HepG2 (cell line): ENCODE measurements around the gene NOP56. TPM values are rescaled to one million over a fixed set of nuclear protein-coding genes. Genes with fewer than 3 reads are reported as not detected.

Experiments used
- ATAC-seq: fragments of 200-7000 bp; cut with Tn5 transposase; 3 replicates; pipeline ENCODE4 v1.9.1; 2020; ENCODE audit warnings: mild to moderate bottlenecking, moderate library complexity
- BruUV-seq: library from RNA; stranded (reverse); fragments of 400-500 nt; replicated peaks from 2 replicates; lab custom pipeline; 2021; lab: Mats Ljungman, UMichigan
- CTCF ChIA-PET: fragments of 300-600 bp; formaldehyde crosslinking; extraction: SDS; loops from one replicate; lab custom pipeline; 2021; ENCODE audit warnings: low total read pairs, inconsistent platforms, low intra/inter-chr PET ratio; lab: Yijun Ruan, JAX
- POLR2A ChIA-PET: fragments of 350-600 bp; sonication (Branson Sonifier 250); formaldehyde crosslinking; loops from one replicate; lab custom pipeline; 2020; ENCODE audit warnings: antibody characterized with exemption, inconsistent platforms; lab: Yijun Ruan, JAX
- DNase-seq: peaks from one replicate; pipeline ENCODE4 v3.0.0-alpha.2; 2015; ENCODE audit warnings: low spot score
- FAIRE-seq: peaks from 3 replicates; lab custom pipeline; 2011; peaks lifted over from hg19 to GRCh38; lab: Jason Lieb, UNC
- H2AFZ ChIP-seq: one replicate; pipeline ENCODE4 v1.6.1; 2011; ENCODE audit warnings: low read length, inconsistent platforms
- H3K27ac ChIP-seq: fragments of 300-600 bp; 3 replicates; pipeline ENCODE4 v1.8.0; 2011; ENCODE audit warnings: mixed run types, mild to moderate bottlenecking, mixed read lengths, low read length, inconsistent platforms; ENCODE audit not compliant: insufficient read depth; ENCODE audit errors: extremely low read length
- H3K27me3 ChIP-seq, 2 experiments: fragments of 200-600 bp in 1 of 2; 2 replicates in 1 of 2; 3 replicates in 1 of 2; pipeline versions ENCODE4 v1.6.0 to v1.8.0; 2011; ENCODE audit warnings: low read length in 2 of 2, mild to moderate bottlenecking in 2 of 2, moderate library complexity in 2 of 2, inconsistent platforms in 1 of 2; ENCODE audit not compliant: insufficient read depth in 2 of 2, control insufficient read depth in 1 of 2
- H3K36me3 ChIP-seq, 2 experiments: fragments of 200-600 bp in 1 of 2; replicated peaks in 1 of 2; 2 replicates in 1 of 2; 3 replicates in 1 of 2; pipeline versions ENCODE4 v1.5.1 to v1.8.0; 2011; ENCODE audit warnings: low read length in 2 of 2, inconsistent platforms in 1 of 2; ENCODE audit not compliant: insufficient read depth in 2 of 2, control insufficient read depth in 1 of 2
- H3K4me1 ChIP-seq: 2 replicates; pipeline ENCODE4 v1.5.1; 2012; ENCODE audit warnings: low read length, inconsistent platforms; ENCODE audit not compliant: insufficient read depth
- H3K4me2 ChIP-seq: 2 replicates; pipeline ENCODE4 v1.6.0; 2011; ENCODE audit warnings: low read depth, low read length, inconsistent platforms
- H3K4me3 ChIP-seq, 3 experiments: fragments of 200-600 bp in 1 of 3; sonication (generic), shearing (Covaris generic) in 1 of 3; replicated peaks in 1 of 3; 2 replicates each; pipeline ENCODE4 v1.5.1; 2011 to 2016; ENCODE audit warnings: low read length in 3 of 3, inconsistent platforms in 2 of 3, low read depth in 2 of 3, mild to moderate bottlenecking in 2 of 3, control low read depth in 1 of 3, mixed read lengths in 1 of 3; ENCODE audit not compliant: insufficient read depth in 1 of 3
- H3K79me2 ChIP-seq: one replicate; pipeline ENCODE4 v1.6.1; 2011; ENCODE audit warnings: low read length, inconsistent platforms; ENCODE audit not compliant: insufficient read depth
- H3K9ac ChIP-seq: 2 replicates; pipeline ENCODE4 v1.6.0; 2011; ENCODE audit warnings: mild to moderate bottlenecking, low read depth, low read length, inconsistent platforms; ENCODE audit not compliant: insufficient read depth
- H3K9me3 ChIP-seq: 2 replicates; pipeline ENCODE4 v1.5.1; 2012; ENCODE audit warnings: mild to moderate bottlenecking, low read length
- H4K20me1 ChIP-seq: 2 replicates; pipeline ENCODE4 v1.6.0; 2011; ENCODE audit warnings: inconsistent platforms, mild to moderate bottlenecking, low read length, moderate library complexity; ENCODE audit not compliant: insufficient read depth
- RBM22 ChIP-seq: fragments of 200-400 bp; formaldehyde crosslinking; optimal IDR thresholded peaks from 2 replicates; pipeline ENCODE3; 2017; ENCODE audit warnings: mild to moderate bottlenecking, low read length, moderate library complexity
- RCOR2 ChIP-seq: IDR thresholded peaks from 2 replicates; pipeline ENCODE4 v1.6.1; 2016; ENCODE audit warnings: missing biosample characterization, missing genetic modification reagents
- ZFP36L2 ChIP-seq: sonication (generic); formaldehyde crosslinking; IDR thresholded peaks from 2 replicates; pipeline ENCODE4 v1.4.0; 2020; ENCODE audit warnings: missing genetic modification reagents
- ZNF264 ChIP-seq: sonication (generic); formaldehyde crosslinking; IDR thresholded peaks from 2 replicates; pipeline ENCODE4 v1.4.0; 2020; ENCODE audit warnings: missing genetic modification reagents
- WGBS: methylation state at CpG from one replicate; pipeline ENCODE4 v1.1.6; 2017; ENCODE audit warnings: low lambda C conversion rate; 5-methylcytosine and 5-hydroxymethylcytosine counted together
- in situ Hi-C: cut with HindIII; loops from 2 replicates; pipeline ENCODE4 v1.10.0; 2017; ENCODE audit warnings: low pct_unique_long_range_greater_than_20kb; ENCODE audit not compliant: extremely low pct_ligation_motif_present
- intact Hi-C: fragments of 100-400 bp; cut with micrococcal nuclease; formaldehyde crosslinking; loops from one replicate; pipeline ENCODE4 v1.10.0; 2022; ENCODE audit not compliant: unreplicated experiment
- polyA plus RNA-seq, 8 experiments: library from polyadenylated mRNA; depleted of rRNA in 3 of 8; stranded (reverse) in 7 of 8; unstranded in 1 of 8; fragments of >200 nt; fragmentation: Illumina TruSeq in 4 of 8; extraction: Trizol in 4 of 8; gene quantifications; 2 replicates each; pipeline versions ENCODE4 v1.2.1 to v1.2.3, GENCODE V29; 2011 to 2016; ENCODE audit warnings: low read depth in 4 of 8, missing spikeins in 1 of 8, mixed read lengths in 1 of 8; ENCODE audit not compliant: insufficient read depth in 1 of 8
- total RNA-seq, 5 experiments: library from RNA; depleted of rRNA; stranded (reverse); fragments of >200 nt; fragmentation: Illumina TruSeq; extraction: Trizol; gene quantifications; 2 replicates each; pipeline ENCODE4 v1.2.3, GENCODE V29; 2016; ENCODE audit warnings: low read depth in 1 of 5
- TF ChIP-seq, protein P1 (sequence below): sonication (generic); formaldehyde crosslinking; IDR thresholded peaks from 2 replicates; pipeline ENCODE4 v1.4.0; 2020; ENCODE audit warnings: missing genetic modification reagents, borderline replicate concordance
- TF ChIP-seq, protein P2 (sequence below): sonication (generic); formaldehyde crosslinking; IDR thresholded peaks from 2 replicates; pipeline ENCODE4 v1.9.0; 2021; ENCODE audit warnings: mild to moderate bottlenecking, missing genetic modification reagents
- TF ChIP-seq, protein P3 (sequence below): sonication (generic); formaldehyde crosslinking; IDR thresholded peaks from 2 replicates; pipeline ENCODE4 v1.5.1; 2020; ENCODE audit warnings: mild to moderate bottlenecking, missing genetic modification reagents, moderate library complexity
- TF ChIP-seq, protein P4 (sequence below): sonication (generic); formaldehyde crosslinking; IDR thresholded peaks from 2 replicates; pipeline ENCODE4 v1.8.0; 2022; ENCODE audit warnings: mild to moderate bottlenecking, missing genetic modification reagents, moderate library complexity

The NOP56 gene
- total and polyA plus RNA-seq, 2 of the 13 experiments (the other 11 are each of a cell fraction or from before 2014, with no cell fraction given) = 369 to 1,116 TPM

DNA sequence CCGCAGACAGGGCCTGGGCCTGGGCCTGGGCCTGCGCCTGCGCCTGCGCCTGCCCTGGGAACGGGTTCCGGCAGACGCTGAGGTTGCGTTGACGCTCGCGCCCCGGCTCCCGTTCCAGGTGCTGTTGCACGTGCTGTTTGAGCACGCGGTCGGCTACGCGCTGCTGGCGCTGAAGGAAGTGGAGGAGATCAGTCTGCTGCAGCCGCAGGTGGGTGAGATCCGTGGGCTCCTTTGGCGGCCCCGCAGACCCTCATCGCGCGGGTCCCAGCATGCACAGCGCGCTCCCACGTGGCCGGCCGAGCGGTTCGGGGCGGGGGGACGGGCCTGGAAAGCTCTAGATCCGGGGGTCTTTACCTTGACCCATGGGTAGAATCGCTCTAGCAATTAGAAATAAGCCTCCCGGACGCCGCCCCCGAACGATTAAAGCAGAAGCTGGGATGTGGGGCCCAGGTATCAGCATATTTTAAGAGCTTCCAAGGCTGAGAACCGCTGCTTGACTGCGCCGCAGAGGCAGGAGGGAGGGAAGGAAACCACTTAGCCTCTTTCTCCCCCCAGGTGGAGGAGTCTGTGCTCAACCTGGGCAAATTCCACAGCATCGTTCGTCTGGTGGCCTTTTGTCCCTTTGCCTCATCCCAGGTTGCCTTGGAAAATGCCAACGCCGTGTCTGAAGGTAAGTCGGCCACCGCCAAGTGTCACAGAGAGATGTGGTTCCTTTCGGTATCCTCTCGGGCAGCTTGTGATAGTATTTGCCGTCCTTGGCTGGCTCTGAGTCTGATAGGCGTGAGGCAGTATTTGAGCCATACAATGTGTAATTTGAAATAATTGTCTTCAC, 508 bp downstream of the NOP56 start:
- Histone ChIP-seq H3K9ac (peak overlapping the region; percentile 88), H3K79me2 (peaks cover 46% of the 10 kb centered on the region), H3K27ac (peak overlapping the region; percentile 90), H2AFZ (no peak overlapping the region), H3K36me3 (peaks cover 34 to 43% of the 10 kb centered on the region in 2 experiments), H4K20me1 (peaks cover 51% of the 10 kb centered on the region), H3K4me2 (peak overlapping the region; percentile 100), H3K9me3 (no peaks in the 10 kb centered on the region), H3K27me3 (no peaks in the 10 kb centered on the region; a peak in 1 of 5 replicates), H3K4me1 (peaks cover 43% of the 10 kb centered on the region), H3K4me3 (peak overlapping the region; percentile 60 to 97 (median 83))
- ChIA-PET CTCF (no interaction called here), POLR2A (interaction anchor here (0.7 to 7.0 kb wide), 26 partner anchors 8 to 393 kb away, joined by 3 to 151 read pairs (median 7); partner anchors contain the start of genes EBF4, IDH3B, MRPS26 and SNRPB)
- intact Hi-C loops (loop anchor here (5.0 kb wide), 2 partner anchors 141 to 186 kb away; no protein-coding TSS in a partner anchor), in situ Hi-C loops (no loop called here)
- FAIRE-seq = no peak
- TSS peak; percentile 58 for BruUV-seq
- peak; percentile 58 for ATAC-seq
- peak; percentile 30 for DNase-seq
- WGBS = under 1% methylated on average over 33 of the region's 56 CpGs
- TF ChIP-seq ZFP36L2 (CRISPR knock-in tag) = peak; percentile 80; the same call in 1 of the 2 replicates
- no peak for TF ChIP-seq RBM22
- TF ChIP-seq, protein P1, sequence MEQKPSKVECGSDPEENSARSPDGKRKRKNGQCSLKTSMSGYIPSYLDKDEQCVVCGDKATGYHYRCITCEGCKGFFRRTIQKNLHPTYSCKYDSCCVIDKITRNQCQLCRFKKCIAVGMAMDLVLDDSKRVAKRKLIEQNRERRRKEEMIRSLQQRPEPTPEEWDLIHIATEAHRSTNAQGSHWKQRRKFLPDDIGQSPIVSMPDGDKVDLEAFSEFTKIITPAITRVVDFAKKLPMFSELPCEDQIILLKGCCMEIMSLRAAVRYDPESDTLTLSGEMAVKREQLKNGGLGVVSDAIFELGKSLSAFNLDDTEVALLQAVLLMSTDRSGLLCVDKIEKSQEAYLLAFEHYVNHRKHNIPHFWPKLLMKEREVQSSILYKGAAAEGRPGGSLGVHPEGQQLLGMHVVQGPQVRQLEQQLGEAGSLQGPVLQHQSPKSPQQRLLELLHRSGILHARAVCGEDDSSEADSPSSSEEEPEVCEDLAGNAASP (CRISPR knock-in tag) = peak; percentile 10; the same call in 1 of the 2 replicates
- TF ChIP-seq, protein P2, sequence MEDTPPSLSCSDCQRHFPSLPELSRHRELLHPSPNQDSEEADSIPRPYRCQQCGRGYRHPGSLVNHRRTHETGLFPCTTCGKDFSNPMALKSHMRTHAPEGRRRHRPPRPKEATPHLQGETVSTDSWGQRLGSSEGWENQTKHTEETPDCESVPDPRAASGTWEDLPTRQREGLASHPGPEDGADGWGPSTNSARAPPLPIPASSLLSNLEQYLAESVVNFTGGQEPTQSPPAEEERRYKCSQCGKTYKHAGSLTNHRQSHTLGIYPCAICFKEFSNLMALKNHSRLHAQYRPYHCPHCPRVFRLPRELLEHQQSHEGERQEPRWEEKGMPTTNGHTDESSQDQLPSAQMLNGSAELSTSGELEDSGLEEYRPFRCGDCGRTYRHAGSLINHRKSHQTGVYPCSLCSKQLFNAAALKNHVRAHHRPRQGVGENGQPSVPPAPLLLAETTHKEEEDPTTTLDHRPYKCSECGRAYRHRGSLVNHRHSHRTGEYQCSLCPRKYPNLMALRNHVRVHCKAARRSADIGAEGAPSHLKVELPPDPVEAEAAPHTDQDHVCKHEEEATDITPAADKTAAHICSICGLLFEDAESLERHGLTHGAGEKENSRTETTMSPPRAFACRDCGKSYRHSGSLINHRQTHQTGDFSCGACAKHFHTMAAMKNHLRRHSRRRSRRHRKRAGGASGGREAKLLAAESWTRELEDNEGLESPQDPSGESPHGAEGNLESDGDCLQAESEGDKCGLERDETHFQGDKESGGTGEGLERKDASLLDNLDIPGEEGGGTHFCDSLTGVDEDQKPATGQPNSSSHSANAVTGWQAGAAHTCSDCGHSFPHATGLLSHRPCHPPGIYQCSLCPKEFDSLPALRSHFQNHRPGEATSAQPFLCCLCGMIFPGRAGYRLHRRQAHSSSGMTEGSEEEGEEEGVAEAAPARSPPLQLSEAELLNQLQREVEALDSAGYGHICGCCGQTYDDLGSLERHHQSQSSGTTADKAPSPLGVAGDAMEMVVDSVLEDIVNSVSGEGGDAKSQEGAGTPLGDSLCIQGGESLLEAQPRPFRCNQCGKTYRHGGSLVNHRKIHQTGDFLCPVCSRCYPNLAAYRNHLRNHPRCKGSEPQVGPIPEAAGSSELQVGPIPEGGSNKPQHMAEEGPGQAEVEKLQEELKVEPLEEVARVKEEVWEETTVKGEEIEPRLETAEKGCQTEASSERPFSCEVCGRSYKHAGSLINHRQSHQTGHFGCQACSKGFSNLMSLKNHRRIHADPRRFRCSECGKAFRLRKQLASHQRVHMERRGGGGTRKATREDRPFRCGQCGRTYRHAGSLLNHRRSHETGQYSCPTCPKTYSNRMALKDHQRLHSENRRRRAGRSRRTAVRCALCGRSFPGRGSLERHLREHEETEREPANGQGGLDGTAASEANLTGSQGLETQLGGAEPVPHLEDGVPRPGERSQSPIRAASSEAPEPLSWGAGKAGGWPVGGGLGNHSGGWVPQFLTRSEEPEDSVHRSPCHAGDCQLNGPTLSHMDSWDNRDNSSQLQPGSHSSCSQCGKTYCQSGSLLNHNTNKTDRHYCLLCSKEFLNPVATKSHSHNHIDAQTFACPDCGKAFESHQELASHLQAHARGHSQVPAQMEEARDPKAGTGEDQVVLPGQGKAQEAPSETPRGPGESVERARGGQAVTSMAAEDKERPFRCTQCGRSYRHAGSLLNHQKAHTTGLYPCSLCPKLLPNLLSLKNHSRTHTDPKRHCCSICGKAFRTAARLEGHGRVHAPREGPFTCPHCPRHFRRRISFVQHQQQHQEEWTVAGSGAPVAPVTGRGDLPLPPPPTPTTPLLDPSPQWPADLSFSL (CRISPR knock-in tag) = no peak
- TF ChIP-seq, protein P3, sequence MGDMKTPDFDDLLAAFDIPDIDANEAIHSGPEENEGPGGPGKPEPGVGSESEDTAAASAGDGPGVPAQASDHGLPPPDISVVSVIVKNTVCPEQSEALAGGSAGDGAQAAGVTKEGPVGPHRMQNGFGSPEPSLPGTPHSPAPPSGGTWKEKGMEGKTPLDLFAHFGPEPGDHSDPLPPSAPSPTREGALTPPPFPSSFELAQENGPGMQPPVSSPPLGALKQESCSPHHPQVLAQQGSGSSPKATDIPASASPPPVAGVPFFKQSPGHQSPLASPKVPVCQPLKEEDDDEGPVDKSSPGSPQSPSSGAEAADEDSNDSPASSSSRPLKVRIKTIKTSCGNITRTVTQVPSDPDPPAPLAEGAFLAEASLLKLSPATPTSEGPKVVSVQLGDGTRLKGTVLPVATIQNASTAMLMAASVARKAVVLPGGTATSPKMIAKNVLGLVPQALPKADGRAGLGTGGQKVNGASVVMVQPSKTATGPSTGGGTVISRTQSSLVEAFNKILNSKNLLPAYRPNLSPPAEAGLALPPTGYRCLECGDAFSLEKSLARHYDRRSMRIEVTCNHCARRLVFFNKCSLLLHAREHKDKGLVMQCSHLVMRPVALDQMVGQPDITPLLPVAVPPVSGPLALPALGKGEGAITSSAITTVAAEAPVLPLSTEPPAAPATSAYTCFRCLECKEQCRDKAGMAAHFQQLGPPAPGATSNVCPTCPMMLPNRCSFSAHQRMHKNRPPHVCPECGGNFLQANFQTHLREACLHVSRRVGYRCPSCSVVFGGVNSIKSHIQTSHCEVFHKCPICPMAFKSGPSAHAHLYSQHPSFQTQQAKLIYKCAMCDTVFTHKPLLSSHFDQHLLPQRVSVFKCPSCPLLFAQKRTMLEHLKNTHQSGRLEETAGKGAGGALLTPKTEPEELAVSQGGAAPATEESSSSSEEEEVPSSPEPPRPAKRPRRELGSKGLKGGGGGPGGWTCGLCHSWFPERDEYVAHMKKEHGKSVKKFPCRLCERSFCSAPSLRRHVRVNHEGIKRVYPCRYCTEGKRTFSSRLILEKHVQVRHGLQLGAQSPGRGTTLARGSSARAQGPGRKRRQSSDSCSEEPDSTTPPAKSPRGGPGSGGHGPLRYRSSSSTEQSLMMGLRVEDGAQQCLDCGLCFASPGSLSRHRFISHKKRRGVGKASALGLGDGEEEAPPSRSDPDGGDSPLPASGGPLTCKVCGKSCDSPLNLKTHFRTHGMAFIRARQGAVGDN (CRISPR knock-in tag) = peak; percentile 98
- peak; percentile 75 for TF ChIP-seq ZNF264 (CRISPR knock-in tag)
- TF ChIP-seq RCOR2 (CRISPR knock-in tag) = no peak
- TF ChIP-seq, protein P4, sequence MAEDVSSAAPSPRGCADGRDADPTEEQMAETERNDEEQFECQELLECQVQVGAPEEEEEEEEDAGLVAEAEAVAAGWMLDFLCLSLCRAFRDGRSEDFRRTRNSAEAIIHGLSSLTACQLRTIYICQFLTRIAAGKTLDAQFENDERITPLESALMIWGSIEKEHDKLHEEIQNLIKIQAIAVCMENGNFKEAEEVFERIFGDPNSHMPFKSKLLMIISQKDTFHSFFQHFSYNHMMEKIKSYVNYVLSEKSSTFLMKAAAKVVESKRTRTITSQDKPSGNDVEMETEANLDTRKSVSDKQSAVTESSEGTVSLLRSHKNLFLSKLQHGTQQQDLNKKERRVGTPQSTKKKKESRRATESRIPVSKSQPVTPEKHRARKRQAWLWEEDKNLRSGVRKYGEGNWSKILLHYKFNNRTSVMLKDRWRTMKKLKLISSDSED (CRISPR knock-in tag) = peak; percentile 82
